PC-9 (cell line): ENCODE measurements around the gene PSMD11.

ENCODE experiments used
- CTCF ChIP-seq: fragments of 200-600 bp; sonication (generic); conservative IDR thresholded peaks from 2 replicates; pipeline ENCODE4 v1.6.1; 2017; ENCODE audit warnings: mixed run types, antibody characterized with exemption, mild to moderate bottlenecking, moderate library complexity
- EZH2 ChIP-seq: fragments of 200-600 bp; sonication (generic); IDR thresholded peaks from 2 replicates; pipeline ENCODE4 v1.8.0; 2017; ENCODE audit warnings: antibody characterized with exemption, low read depth

- TF ChIP-seq CTCF = peak; percentile 61; the same call in 1 of the 2 replicates
- TF ChIP-seq EZH2 = no peak
These were observed 39.2 kb downstream of the PSMD11 start for GRCh38 chr17:32483451-32484019.
